Suprapubic skin (tissue), 4 donors: ENCODE results near the gene KCND3. TPM values are rescaled to one million over a fixed set of nuclear protein-coding genes. Genes with fewer than 3 reads are reported as not detected.

Experiments
- DNase-seq, 2 donors: peaks; one replicate each; pipeline ENCODE4 v3.0.0-alpha.2; 2019; ENCODE audit warnings: low spot score in 2 of 2
- H3K27ac ChIP-seq: fragments of 200-600 bp; sonication (generic); one replicate; pipeline ENCODE4 v1.5.1; 2019
- H3K27me3 ChIP-seq: fragments of 200-600 bp; sonication (generic); one replicate; pipeline ENCODE4 v1.5.1; 2019
- H3K36me3 ChIP-seq: fragments of 200-600 bp; sonication (generic); one replicate; pipeline ENCODE4 v1.5.1; 2019
- H3K4me1 ChIP-seq: fragments of 200-600 bp; sonication (generic); one replicate; pipeline ENCODE4 v1.5.1; 2019
- H3K4me3 ChIP-seq: fragments of 200-600 bp; sonication (generic); one replicate; pipeline ENCODE4 v1.5.1; 2019; ENCODE audit warnings: mild to moderate bottlenecking
- H3K9me3 ChIP-seq: fragments of 200-600 bp; sonication (generic); one replicate; pipeline ENCODE4 v1.5.1; 2019
- CTCF ChIP-seq, 2 donors: fragments of 200-600 bp in 1 of 2; fragments of 450-650 bp in 1 of 2; sonication (generic) in 1 of 2; IDR thresholded peaks; one replicate each; pipeline ENCODE4 v1.5.1; 2016 to 2019; ENCODE audit warnings: antibody characterized with exemption in 2 of 2, mild to moderate bottlenecking in 1 of 2, moderate library complexity in 1 of 2
- EP300 ChIP-seq: sonication (generic); formaldehyde crosslinking; IDR thresholded peaks from one replicate; pipeline ENCODE4 v1.6.1; 2017; ENCODE audit warnings: antibody characterized with exemption
- POLR2A ChIP-seq, 2 donors: fragments of 450-650 bp; IDR thresholded peaks; one replicate each; pipeline ENCODE4 v1.6.1; 2017; ENCODE audit warnings: antibody characterized with exemption in 2 of 2, mild to moderate bottlenecking in 2 of 2, moderate library complexity in 2 of 2
- POLR2AphosphoS5 ChIP-seq, 3 donors: sonication (generic); formaldehyde crosslinking; IDR thresholded peaks; one replicate each; pipeline ENCODE4 v1.6.1; 2017; ENCODE audit warnings: antibody characterized with exemption in 3 of 3
- WGBS: methylation state at CpG from one replicate; pipeline ENCODE4 v1.1.5; 2018; 5-methylcytosine and 5-hydroxymethylcytosine counted together
- total RNA-seq, 4 donors: library from RNA; depleted of rRNA; stranded (reverse); fragments of >200 nt; gene quantifications; one replicate each; pipeline ENCODE4 v1.1.0, GENCODE V29; 2016

Gene KCND3
- total RNA-seq, 4 donors from 2014 or later, result 6.8 to 11.4 (median 10.2) TPM

- TF ChIP-seq POLR2A (IDR thresholded peaks at IDR 0.05), result no peak
- TF ChIP-seq EP300, result no peak
- no peak for TF ChIP-seq POLR2AphosphoS5 (IDR thresholded peaks at IDR 0.05)
- no peak for TF ChIP-seq CTCF (IDR thresholded peaks at IDR 0.05)
- no peak overlapping the region for H3K4me3 ChIP-seq
- peaks cover 6% of the 10 kb centered on the region for H3K4me1 ChIP-seq
- H3K27ac ChIP-seq, result no peak overlapping the region
- H3K27me3 ChIP-seq, result no peaks in the 10 kb centered on the region
- no peak for DNase-seq
- H3K9me3 ChIP-seq, result no peaks in the 10 kb centered on the region
- WGBS, result 81% methylated on average over 11 of the region's 11 CpGs
- H3K36me3 ChIP-seq, result no peaks in the 10 kb centered on the region
These were observed 27.5 kb downstream of the KCND3 start for GRCh38 chr1:111961773-111962565.

- H3K4me1 ChIP-seq, result peaks cover 6% of the 10 kb centered on the region
- no peaks in the 10 kb centered on the region for H3K27me3 ChIP-seq
- H3K9me3 ChIP-seq, result no peaks in the 10 kb centered on the region
- no peak for DNase-seq
- H3K36me3 ChIP-seq, result no peaks in the 10 kb centered on the region
- no peak overlapping the region for H3K27ac ChIP-seq
- TF ChIP-seq POLR2A (IDR thresholded peaks at IDR 0.05), result no peak
- TF ChIP-seq CTCF (IDR thresholded peaks at IDR 0.05), result no peak
- TF ChIP-seq EP300, result no peak
- no peak for TF ChIP-seq POLR2AphosphoS5 (IDR thresholded peaks at IDR 0.05)
- 72% methylated on average over 4 of the region's 8 CpGs for WGBS
- H3K4me3 ChIP-seq, result no peak overlapping the region
These were observed 28.5 kb downstream of the KCND3 start for GRCh38 chr1:111961016-111961415.

GRCh38 chr1:111959436-111959835 lies 30.0 kb downstream of the KCND3 start:
- 74% methylated on average over 4 of the region's 4 CpGs for WGBS
- H3K9me3 ChIP-seq, result no peaks in the 10 kb centered on the region
- no peak for TF ChIP-seq POLR2AphosphoS5 (IDR thresholded peaks at IDR 0.05)
- TF ChIP-seq CTCF (IDR thresholded peaks at IDR 0.05), result no peak
- TF ChIP-seq POLR2A (IDR thresholded peaks at IDR 0.05), result no peak
- no peak for TF ChIP-seq EP300
- H3K27ac ChIP-seq, result no peak overlapping the region
- H3K4me1 ChIP-seq, result peaks cover 6% of the 10 kb centered on the region
- H3K27me3 ChIP-seq, result no peaks in the 10 kb centered on the region
- H3K4me3 ChIP-seq, result no peak overlapping the region
- H3K36me3 ChIP-seq, result no peaks in the 10 kb centered on the region
- DNase-seq, result no peak

GRCh38 chr1:111958851-111959250 lies 30.6 kb downstream of the KCND3 start:
- TF ChIP-seq CTCF (IDR thresholded peaks at IDR 0.05), result no peak
- Histone ChIP-seq H3K4me3 (no peak overlapping the region), H3K36me3 (no peaks in the 10 kb centered on the region), H3K9me3 (no peaks in the 10 kb centered on the region), H3K27me3 (no peaks in the 10 kb centered on the region), H3K4me1 (peaks cover 1% of the 10 kb centered on the region), H3K27ac (no peak overlapping the region)
- no peak for DNase-seq
- WGBS, result 83% methylated on average over 6 of the region's 6 CpGs

GRCh38 chr1:111958075-111958474 lies 31.4 kb downstream of the KCND3 start:
- Histone ChIP-seq H3K9me3 (no peaks in the 10 kb centered on the region), H3K27ac (no peak overlapping the region), H3K4me3 (no peak overlapping the region), H3K36me3 (no peaks in the 10 kb centered on the region), H3K27me3 (no peaks in the 10 kb centered on the region), H3K4me1 (no peaks in the 10 kb centered on the region)
- 87% methylated on average over 3 of the region's 3 CpGs for WGBS
- DNase-seq, result no peak
- TF ChIP-seq POLR2AphosphoS5 (IDR thresholded peaks at IDR 0.05), result no peak
- TF ChIP-seq EP300, result no peak
- TF ChIP-seq CTCF (IDR thresholded peaks at IDR 0.05), result no peak
- TF ChIP-seq POLR2A (IDR thresholded peaks at IDR 0.05), result no peak
